ENCODE data around the gene FSTL5. TPM values are rescaled to one million over a fixed set of nuclear protein-coding genes. Genes with fewer than 3 reads are reported as not detected.
"Not testable (repeated sequence)": the region's sequence is repeated elsewhere in the genome, so short reads cannot be mapped to it uniquely, and the experiment has no call there.

Gene FSTL5
- total RNA-seq, result not detected
- polyA plus RNA-seq, result not detected
- 0 reads per million in 6 experiments for total RNA-seq

GRCh38 chr4:162163892-162164759 lies at the start of gene FSTL5:
Gene FSTL5, minus strand, starts transcription at chr4:162164000. Its CDS starts 52,604 bp downstream, at chr4:162111396.
- POLR2A ChIA-PET, result no interaction called here
- Mint-ChIP-seq H3K4me3 (peak within 1 kb of the TSS in 7 of 10 donors; percentile 18 to 54 (median 34)), H3K4me1 (peaks cover 0 to 4% (median 0%) of the 10 kb centered on the region in 4 donors), H3K27ac (no peak within 1 kb of the TSS), H3K27me3 (peaks cover 2 to 6% (median 4%) of the 10 kb centered on the region in 5 donors), H3K9me3 (peaks cover 0 to 2% (median 0%) of the 10 kb centered on the region in 9 donors), H3K36me3 (no peaks in the 10 kb centered on the region)
- peak in 5 of 10 donors; percentile 5 to 24 (median 7) for DNase-seq
- peak in 1 of 2 donors; percentile 47 for ATAC-seq

GRCh38 chr4:162209706-162210105 lies 45.9 kb upstream of the FSTL5 start:
- POLR2A ChIA-PET, result no interaction called here
- Mint-ChIP-seq H3K36me3 (no peaks in the 10 kb centered on the region), H3K4me1 (no peaks in the 10 kb centered on the region), H3K27ac (no peak overlapping the region), H3K4me3 (no peak overlapping the region), H3K27me3 (no peaks in the 10 kb centered on the region), H3K9me3 (peaks cover 0 to 14% (median 4%) of the 10 kb centered on the region in 9 donors)
- no peak for ATAC-seq
- DNase-seq, result no peak

DNA sequence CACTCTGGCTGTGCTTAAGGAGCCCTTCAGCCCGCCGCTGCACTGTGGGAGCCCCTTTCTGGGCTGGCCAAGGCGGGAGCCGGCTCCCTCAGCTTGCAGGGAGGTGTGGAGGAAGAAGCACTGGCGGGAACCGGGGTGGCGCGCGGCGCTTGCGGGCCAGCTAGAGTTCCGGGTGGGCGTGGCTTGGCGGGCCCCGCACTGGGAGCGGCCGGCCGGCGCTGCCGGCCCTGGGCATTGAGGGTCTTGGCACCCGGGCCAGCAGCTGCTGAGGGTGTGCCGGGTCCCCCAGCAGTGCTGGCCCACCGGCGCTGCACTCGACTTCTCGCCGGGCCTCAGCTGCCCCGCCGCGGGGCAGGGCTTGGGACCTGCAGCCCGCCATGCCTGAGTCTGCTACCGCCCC lies 39.7 kb upstream of the FSTL5 start:
- H3K4me1 Mint-ChIP-seq, POLR2A ChIA-PET, H3K4me3 Mint-ChIP-seq, ATAC-seq, H3K36me3 Mint-ChIP-seq, H3K27ac Mint-ChIP-seq, H3K27me3 Mint-ChIP-seq, DNase-seq: not testable (repeated sequence)
- peaks cover 0 to 14% (median 4%) of the 10 kb centered on the region in 9 donors for H3K9me3 Mint-ChIP-seq

DNA sequence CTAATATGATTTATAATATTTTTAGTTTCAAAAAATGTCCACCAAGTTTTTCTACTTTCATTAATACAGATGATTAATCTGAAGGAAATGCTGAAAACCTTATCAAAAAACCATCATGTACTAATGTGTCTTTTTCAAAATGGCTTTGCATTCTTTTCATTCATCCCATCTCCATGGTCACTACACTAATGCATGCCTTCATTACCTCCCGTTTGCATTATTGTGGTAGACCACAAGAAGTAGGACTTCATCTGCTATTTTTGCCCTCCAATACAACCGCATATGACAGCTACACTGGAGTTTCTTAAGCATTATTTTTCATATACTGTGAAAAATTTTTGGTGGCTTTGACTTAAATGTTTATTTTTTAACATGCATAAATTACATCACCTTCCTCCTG lies 37.9 kb upstream of the FSTL5 start:
- no peak for DNase-seq

GRCh38 chr4:162170509-162170908 lies 6.7 kb upstream of the FSTL5 start:
- ATAC-seq (no peak), DNase-seq (no peak)
- POLR2A ChIA-PET, result no interaction called here
- H3K27me3 Mint-ChIP-seq, result peaks cover 0 to 5% (median 1%) of the 10 kb centered on the region in 5 donors
- no peak overlapping the region for H3K27ac Mint-ChIP-seq
- no peak overlapping the region for H3K4me3 Mint-ChIP-seq
- no peaks in the 10 kb centered on the region for H3K36me3 Mint-ChIP-seq
- H3K9me3 Mint-ChIP-seq, result peaks cover 0 to 5% (median 0%) of the 10 kb centered on the region in 9 donors
- no peaks in the 10 kb centered on the region for H3K4me1 Mint-ChIP-seq

More for the DNA sequence above, 37.9 kb upstream of the FSTL5 start:
- ATAC-seq, result no peak
- Mint-ChIP-seq H3K4me1 (no peaks in the 10 kb centered on the region), H3K4me3 (no peak overlapping the region), H3K27ac (no peak overlapping the region), H3K9me3 (peaks cover under 1 to 6% (median 4%) of the 10 kb centered on the region in 9 donors), H3K36me3 (no peaks in the 10 kb centered on the region), H3K27me3 (no peaks in the 10 kb centered on the region)
- POLR2A ChIA-PET, result no interaction called here

DNA sequence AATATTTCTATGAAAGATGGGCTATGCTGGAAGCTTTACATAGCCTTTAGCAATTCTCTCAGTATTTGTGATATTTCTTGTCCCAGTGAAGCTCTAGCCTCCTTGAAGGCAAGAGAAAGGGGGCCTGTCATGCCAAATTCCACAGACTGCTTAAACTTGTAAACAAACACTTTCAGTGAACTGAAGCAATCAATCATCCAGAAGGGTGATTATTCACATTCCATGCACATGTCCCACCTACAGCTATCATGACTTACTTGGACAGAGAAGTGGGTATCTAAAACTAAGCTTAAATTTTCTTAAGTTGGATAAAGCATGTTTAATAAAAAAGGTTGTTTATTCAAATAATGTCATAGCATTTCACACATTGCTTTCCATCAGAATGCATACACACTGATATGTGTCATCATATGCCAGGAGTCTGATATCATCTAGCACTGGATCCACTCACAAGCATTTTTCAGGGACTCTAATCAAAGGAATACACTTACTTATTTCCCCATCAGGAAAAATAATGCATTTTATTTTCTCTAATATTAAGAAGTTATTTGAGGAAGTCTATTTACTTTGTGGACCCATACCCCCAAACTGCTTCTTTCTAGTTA lies 1.2 kb upstream of the FSTL5 start:
- peaks cover 2 to 6% (median 4%) of the 10 kb centered on the region in 5 donors for H3K27me3 Mint-ChIP-seq
- ATAC-seq (no peak), DNase-seq (no peak)
- H3K4me1 Mint-ChIP-seq, result peaks cover 0 to 4% (median 0%) of the 10 kb centered on the region in 4 donors
- H3K4me3 Mint-ChIP-seq, result no peak overlapping the region
- peaks cover 0 to 2% (median 0%) of the 10 kb centered on the region in 9 donors for H3K9me3 Mint-ChIP-seq
- no peak overlapping the region for H3K27ac Mint-ChIP-seq
- POLR2A ChIA-PET, result no interaction called here
- no peaks in the 10 kb centered on the region for H3K36me3 Mint-ChIP-seq

DNA sequence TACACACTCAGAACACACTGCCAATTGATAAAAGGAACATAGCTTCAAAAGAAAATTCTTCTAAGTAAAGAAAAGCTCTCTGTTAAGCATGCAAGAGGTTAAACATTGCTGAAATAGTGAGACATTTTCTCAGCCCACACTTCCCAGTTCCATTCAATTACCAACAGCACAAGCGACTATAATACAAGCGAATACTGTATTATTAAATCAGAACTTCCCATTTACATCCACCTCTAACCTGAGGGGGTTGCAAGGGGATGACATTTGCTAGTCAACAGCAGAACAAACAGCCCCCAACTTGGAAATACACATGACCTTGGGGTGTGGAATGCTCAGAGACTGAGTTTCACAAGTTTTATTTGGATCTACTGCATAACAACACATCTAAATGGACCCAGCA lies 1.1 kb downstream of the FSTL5 start:
- POLR2A ChIA-PET, result no interaction called here
- peaks cover 0 to 2% (median 0%) of the 10 kb centered on the region in 9 donors for H3K9me3 Mint-ChIP-seq

DNA sequence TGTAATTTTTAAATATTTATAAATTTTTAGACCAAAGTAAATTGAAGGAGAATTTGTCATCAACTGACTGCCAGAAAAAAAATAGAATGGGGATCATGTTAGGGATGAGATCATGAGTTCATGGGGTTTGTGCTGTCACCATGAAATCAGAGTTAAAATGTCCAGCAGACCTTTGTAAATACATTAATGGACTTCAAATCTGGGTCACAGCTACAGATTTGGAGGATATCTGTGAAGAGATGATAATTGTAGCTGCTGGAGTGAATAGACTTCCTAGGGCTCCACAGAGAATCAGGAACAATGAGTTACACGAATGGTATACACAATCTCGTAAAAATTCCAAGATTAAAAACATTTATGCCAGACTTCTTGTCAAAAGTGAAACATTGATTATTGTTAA lies 6.6 kb downstream of the FSTL5 start:
- POLR2A ChIA-PET, result no interaction called here
- Mint-ChIP-seq H3K4me3 (no peak overlapping the region), H3K36me3 (no peaks in the 10 kb centered on the region), H3K4me1 (no peaks in the 10 kb centered on the region), H3K27ac (no peak overlapping the region), H3K27me3 (no peaks in the 10 kb centered on the region), H3K9me3 (peaks cover 0 to 3% (median 0%) of the 10 kb centered on the region in 9 donors)
- DNase-seq (no peak), ATAC-seq (no peak)

More for the DNA sequence above, 1.1 kb downstream of the FSTL5 start:
- Mint-ChIP-seq H3K27me3 (peaks cover 2 to 6% (median 4%) of the 10 kb centered on the region in 5 donors), H3K4me3 (no peak overlapping the region), H3K4me1 (peaks cover 0 to 4% (median 0%) of the 10 kb centered on the region in 4 donors), H3K27ac (no peak overlapping the region), H3K36me3 (no peaks in the 10 kb centered on the region)
- DNase-seq (no peak), ATAC-seq (no peak)

DNA sequence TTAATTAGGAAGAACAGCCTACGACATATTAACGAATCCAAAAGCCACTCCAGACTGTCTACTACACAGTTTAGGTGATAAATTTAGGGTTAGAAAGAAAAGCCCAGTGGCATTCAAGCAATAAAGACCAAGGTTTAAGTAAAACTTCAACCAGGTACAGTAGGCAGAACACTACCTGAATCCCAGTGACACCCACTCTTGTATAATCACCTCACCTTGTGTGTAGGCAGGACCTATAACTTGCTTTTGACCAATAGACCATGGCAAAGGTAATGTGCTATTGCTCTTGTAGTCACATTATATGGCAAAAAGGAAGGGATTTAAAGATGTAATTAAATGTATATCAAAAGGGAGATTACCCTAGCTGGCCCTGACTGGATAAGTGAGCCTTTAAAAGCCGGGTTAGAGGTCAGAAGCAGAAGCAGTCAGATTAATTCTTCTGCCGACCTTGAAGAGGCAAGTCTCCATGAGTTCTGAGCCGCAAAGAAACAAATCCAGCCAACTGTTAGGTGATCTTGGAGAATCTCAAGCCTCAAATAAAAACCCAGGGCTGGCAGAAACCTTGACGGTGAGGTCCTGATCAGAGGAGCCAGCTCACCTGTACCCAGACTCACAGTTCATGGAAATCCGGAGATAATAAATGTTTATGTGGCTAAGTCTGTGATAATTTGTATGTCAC lies 8.8 kb downstream of the FSTL5 start:
- H3K9me3 Mint-ChIP-seq, result peaks cover 0 to 3% (median 0%) of the 10 kb centered on the region in 9 donors
- no peak overlapping the region for H3K27ac Mint-ChIP-seq
- ATAC-seq (no peak), DNase-seq (no peak)
- H3K4me1 Mint-ChIP-seq, result no peaks in the 10 kb centered on the region
- no peak overlapping the region for H3K4me3 Mint-ChIP-seq
- no peaks in the 10 kb centered on the region for H3K27me3 Mint-ChIP-seq
- POLR2A ChIA-PET, result no interaction called here
- no peaks in the 10 kb centered on the region for H3K36me3 Mint-ChIP-seq

DNA sequence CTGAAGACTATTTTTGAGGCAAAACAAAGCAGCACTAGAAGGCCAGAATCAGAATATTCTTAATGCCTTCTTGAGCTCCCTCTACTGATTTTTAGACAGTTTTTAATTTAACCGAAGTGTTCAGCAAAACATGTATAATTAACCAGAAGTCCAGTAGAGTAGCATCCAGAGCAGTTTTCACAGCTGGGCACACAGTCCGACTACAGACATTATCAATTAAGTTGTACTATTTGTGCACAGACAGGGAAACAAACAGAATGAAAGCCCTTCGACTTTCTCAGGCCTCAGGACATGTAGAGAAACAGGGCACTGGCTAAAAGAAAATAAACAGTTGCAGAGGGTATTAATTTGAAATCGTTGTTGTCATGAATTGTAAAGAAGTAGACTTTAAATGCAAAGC lies 11.9 kb downstream of the FSTL5 start:
- Mint-ChIP-seq H3K27ac (no peak overlapping the region), H3K9me3 (peaks cover 0 to 3% (median 0%) of the 10 kb centered on the region in 9 donors), H3K4me1 (no peaks in the 10 kb centered on the region), H3K27me3 (no peaks in the 10 kb centered on the region), H3K36me3 (no peaks in the 10 kb centered on the region), H3K4me3 (no peak overlapping the region)
- POLR2A ChIA-PET, result no interaction called here
- DNase-seq (no peak), ATAC-seq (no peak)

GRCh38 chr4:162151386-162151785 lies 12.4 kb downstream of the FSTL5 start:
- Mint-ChIP-seq H3K4me1 (no peaks in the 10 kb centered on the region), H3K4me3 (no peak overlapping the region), H3K36me3 (no peaks in the 10 kb centered on the region), H3K27ac (no peak overlapping the region), H3K9me3 (peaks cover 0 to 3% (median 0%) of the 10 kb centered on the region in 9 donors), H3K27me3 (no peaks in the 10 kb centered on the region)
- POLR2A ChIA-PET, result no interaction called here
- no peak for DNase-seq
- ATAC-seq, result no peak

- Mint-ChIP-seq H3K27ac (no peak overlapping the region), H3K36me3 (no peaks in the 10 kb centered on the region), H3K4me1 (no peaks in the 10 kb centered on the region), H3K27me3 (no peaks in the 10 kb centered on the region), H3K4me3 (no peak overlapping the region), H3K9me3 (peaks cover 0 to 3% (median 0%) of the 10 kb centered on the region in 9 donors)
- DNase-seq (no peak), ATAC-seq (no peak)
- POLR2A ChIA-PET, result no interaction called here
Measured at GRCh38 chr4:162149644-162150043, 14.2 kb downstream of the FSTL5 start.
